ENCODE data around the gene TOM1L2. TPM values are rescaled to one million over a fixed set of nuclear protein-coding genes. Genes with fewer than 3 reads are reported as not detected.

Gene TOM1L2
- total and polyA plus RNA-seq, 2 of the 4 experiments (the other 2 are of a cell fraction): 34.4 to 51.7 TPM

- no peak overlapping the region for H2BK120ac ChIP-seq (ENCODE audit: low read depth, low read length)
- in situ Hi-C loops (cut with MboI; ENCODE audit: low sequenced_read_pairs): no loop called here
Observed at GRCh38 chr17:18015593-18015992, 43.4 kb upstream of the TOM1L2 start.

More at GRCh38 chr17:18015593-18015992, 43.4 kb upstream of the TOM1L2 start:
- Histone ChIP-seq H3K9me1 (ENCODE audit: insufficient read depth, low read length) (no peaks in the 10 kb centered on the region; the same call in 1 of the 2 replicates), H4K20me1 (ENCODE audit: insufficient read depth, low read length) (no peaks in the 10 kb centered on the region), H3K36me3 (ENCODE audit: control insufficient read depth, insufficient read depth, low read length) (peaks cover 7% of the 10 kb centered on the region), H3K4me3 (ENCODE audit: insufficient read depth, low read depth, low read length) (no peak overlapping the region), H3K79me1 (ENCODE audit: low read depth in 1 of 2, low read length in 2 of 2) (peaks cover 0 to 6% of the 10 kb centered on the region in 2 experiments; a peak in 1 of 4 replicates), H3K4me1 (ENCODE audit: control insufficient read depth, insufficient read depth, low read length) (no peaks in the 10 kb centered on the region), H2BK20ac (ENCODE audit: low read depth, low read length) (no peak overlapping the region), H3K14ac (replicated peaks; ENCODE audit: low read depth, low read length) (no peak overlapping the region), H3K18ac (ENCODE audit: low read depth, low read length) (no peak overlapping the region), H3K9me3 (ENCODE audit: control insufficient read depth, insufficient read depth, low read length) (peaks cover under 1% of the 10 kb centered on the region; the same call in 1 of the 2 replicates), H2BK5ac (ENCODE audit: low read depth, low read length, poor library complexity, severe bottlenecking) (no peak overlapping the region), H2AK5ac (ENCODE audit: low read depth, low read length) (no peak overlapping the region), H3K4ac (ENCODE audit: low read depth, low read length) (no peak overlapping the region), H3K4me2 (ENCODE audit: low read depth, low read length) (no peak overlapping the region), H4K8ac (ENCODE audit: low read depth in 2 of 2, low read length in 2 of 2) (no peak overlapping the region), H3K9ac (ENCODE audit: low read depth, low read length) (no peak overlapping the region), H2BK15ac (ENCODE audit: low read depth, low read length) (no peak overlapping the region), H3K23ac (ENCODE audit: low read depth, low read length) (no peak overlapping the region), H3K27me3 (ENCODE audit: control insufficient read depth, insufficient read depth, low read length) (no peaks in the 10 kb centered on the region), H4K91ac (ENCODE audit: insufficient read depth, low read depth, low read length) (no peak overlapping the region), H2AFZ (replicated peaks; ENCODE audit: low read length, poor library complexity) (no peak overlapping the region), H4K5ac (ENCODE audit: low read depth, low read length) (no peak overlapping the region), H2AK9ac (replicated peaks; ENCODE audit: low read depth, low read length, poor library complexity) (no peak overlapping the region), H3K56ac (ENCODE audit: extremely low read depth, insufficient read depth, low read length) (no peak overlapping the region), H3K27ac (ENCODE audit: insufficient read depth, low read length) (no peak overlapping the region)
- 93% methylated on average over 4 of the region's 5 CpGs; no CpG with 5 or more reads in 1 of the 2 experiments for WGBS, 2 experiments (ENCODE audit: extremely low coverage in 2 of 2, insufficient read length in 1 of 2)
- TF ChIP-seq MXI1 (IDR thresholded peaks at IDR 0.05; ENCODE audit: borderline replicate concordance, low read depth, low read length) (no peak), BHLHE40 (IDR thresholded peaks at IDR 0.05; ENCODE audit: low read depth, low read length) (no peak), MAFK (IDR thresholded peaks at IDR 0.05; ENCODE audit: low read depth, low read length) (no peak), CEBPB (IDR thresholded peaks at IDR 0.05; ENCODE audit: low read depth, low read length) (no peak), RFX5 (IDR thresholded peaks at IDR 0.05; ENCODE audit: low read depth, low read length) (no peak), NFE2L2 (IDR thresholded peaks at IDR 0.05; ENCODE audit: low read depth, low read length) (no peak), RAD21 (IDR thresholded peaks at IDR 0.05; ENCODE audit: low read length) (no peak), FOS (IDR thresholded peaks at IDR 0.05; ENCODE audit: low read depth, low read length) (no peak), SMC3 (IDR thresholded peaks at IDR 0.05; ENCODE audit: low read depth, low read length) (no peak), CHD1 (IDR thresholded peaks at IDR 0.05; ENCODE audit: low read depth, low read length) (no peak), RCOR1 (IDR thresholded peaks at IDR 0.05; ENCODE audit: insufficient replicate concordance, low read length) (no peak), MAZ (IDR thresholded peaks at IDR 0.05; ENCODE audit: borderline replicate concordance, low read depth, low read length) (no peak), POLR2A (IDR thresholded peaks at IDR 0.05; ENCODE audit: low read depth, low read length) (no peak), CTCF (conservative IDR thresholded peaks at IDR 0.05; ENCODE audit: low read depth, low read length) (no peak)
- TF ChIP-seq, protein P1, sequence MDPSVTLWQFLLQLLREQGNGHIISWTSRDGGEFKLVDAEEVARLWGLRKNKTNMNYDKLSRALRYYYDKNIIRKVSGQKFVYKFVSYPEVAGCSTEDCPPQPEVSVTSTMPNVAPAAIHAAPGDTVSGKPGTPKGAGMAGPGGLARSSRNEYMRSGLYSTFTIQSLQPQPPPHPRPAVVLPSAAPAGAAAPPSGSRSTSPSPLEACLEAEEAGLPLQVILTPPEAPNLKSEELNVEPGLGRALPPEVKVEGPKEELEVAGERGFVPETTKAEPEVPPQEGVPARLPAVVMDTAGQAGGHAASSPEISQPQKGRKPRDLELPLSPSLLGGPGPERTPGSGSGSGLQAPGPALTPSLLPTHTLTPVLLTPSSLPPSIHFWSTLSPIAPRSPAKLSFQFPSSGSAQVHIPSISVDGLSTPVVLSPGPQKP (IDR thresholded peaks at IDR 0.05; ENCODE audit: borderline replicate concordance, low read depth, low read length): no peak
- TF ChIP-seq, protein P2, sequence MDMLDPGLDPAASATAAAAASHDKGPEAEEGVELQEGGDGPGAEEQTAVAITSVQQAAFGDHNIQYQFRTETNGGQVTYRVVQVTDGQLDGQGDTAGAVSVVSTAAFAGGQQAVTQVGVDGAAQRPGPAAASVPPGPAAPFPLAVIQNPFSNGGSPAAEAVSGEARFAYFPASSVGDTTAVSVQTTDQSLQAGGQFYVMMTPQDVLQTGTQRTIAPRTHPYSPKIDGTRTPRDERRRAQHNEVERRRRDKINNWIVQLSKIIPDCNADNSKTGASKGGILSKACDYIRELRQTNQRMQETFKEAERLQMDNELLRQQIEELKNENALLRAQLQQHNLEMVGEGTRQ (IDR thresholded peaks at IDR 0.05; ENCODE audit: low read depth, low read length): no peak
- intact Hi-C loops (cut with micrococcal nuclease) (no loop called here), dilution Hi-C loops (cut with HindIII; ENCODE audit: low sequenced_read_pairs, unreplicated experiment) (no loop called here)
- ChIA-PET CTCF (no interaction called here), POLR2A (ENCODE audit: unreplicated experiment) (no interaction called here)
- no TSS peak for BruUV-seq (replicated peaks)
- DNase-seq (no peak), ATAC-seq (ENCODE audit: low read depth) (no peak)

All from IMR-90 (cell line).